Stimulated activated naive B cell treated with anti-CD40 and anti-IgM and Interleukin-4, amounts not matched to agents 10 μg/mL and 1 μg/mL and 100 μg/mL, for 72 hours (primary cell): ENCODE results near the gene EEF2KMT.
"Not testable (repeated sequence)": the region's sequence is repeated elsewhere in the genome, so short reads cannot be mapped to it uniquely, and the experiment has no call there.

ENCODE experiments used
- ATAC-seq, 2 donors: fragments of 150-1000 bp; cut with Tn5 transposase; replicated peaks; 2 replicates each; pipeline ENCODE4 v1.10.0; 2021; ENCODE audit warnings: moderate library complexity in 1 of 2
- DNase-seq: peaks from one replicate; pipeline ENCODE4 v3.0.0; 2021
- H3K27ac Mint-ChIP-seq: one replicate; pipeline ENCODE4 v1.8.0; 2022; ENCODE audit warnings: mild to moderate bottlenecking, mixed read lengths
- H3K27me3 Mint-ChIP-seq, 2 donors: one replicate each; pipeline ENCODE4 v1.8.0; 2022; ENCODE audit warnings: mixed read lengths in 2 of 2
- H3K36me3 Mint-ChIP-seq, 2 donors: one replicate each; pipeline ENCODE4 v1.8.0; 2022; ENCODE audit warnings: mixed read lengths in 2 of 2, mild to moderate bottlenecking in 1 of 2
- H3K4me1 Mint-ChIP-seq, 2 donors: one replicate each; pipeline ENCODE4 v1.8.0; 2022; ENCODE audit warnings: mixed read lengths in 2 of 2, mild to moderate bottlenecking in 1 of 2
- H3K4me3 Mint-ChIP-seq, 2 donors: one replicate each; pipeline ENCODE4 v1.8.0; 2022; ENCODE audit warnings: mild to moderate bottlenecking in 2 of 2, mixed read lengths in 2 of 2, moderate library complexity in 1 of 2
- H3K9me3 Mint-ChIP-seq, 2 donors: one replicate each; pipeline ENCODE4 v1.8.0; 2022; ENCODE audit warnings: mixed read lengths in 2 of 2, mild to moderate bottlenecking in 1 of 2

The EEF2KMT gene

GRCh38 chr16:5103296-5104032 lies 5.9 kb upstream of the EEF2KMT start:
- ATAC-seq, H3K36me3 Mint-ChIP-seq, DNase-seq, H3K9me3 Mint-ChIP-seq, H3K27ac Mint-ChIP-seq, H3K4me3 Mint-ChIP-seq, H3K4me1 Mint-ChIP-seq: not testable (repeated sequence)
- peaks cover 20 to 25% of the 10 kb centered on the region in 2 donors for H3K27me3 Mint-ChIP-seq

DNA sequence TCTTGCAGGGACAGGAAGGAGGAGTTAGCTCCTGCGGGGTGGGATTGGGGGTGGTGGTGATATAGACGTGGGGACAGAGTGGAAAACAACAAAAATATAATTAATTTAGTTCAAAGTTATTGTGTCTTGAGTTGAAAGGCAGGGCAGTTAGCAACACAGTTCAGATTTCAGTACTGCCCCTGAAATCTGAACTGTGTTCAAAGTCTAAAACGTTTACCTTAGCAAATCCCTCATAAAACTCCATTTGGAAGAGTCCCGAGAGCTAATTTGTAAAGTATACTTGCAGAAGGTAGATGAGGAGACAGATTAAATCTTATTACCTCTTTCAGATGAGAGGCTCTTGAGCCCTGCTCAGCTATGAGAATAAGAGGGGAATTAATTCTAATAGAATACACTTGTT lies 1.6 kb upstream of the EEF2KMT start:
- not testable (repeated sequence) for H3K4me3 Mint-ChIP-seq, H3K36me3 Mint-ChIP-seq, DNase-seq, ATAC-seq, H3K9me3 Mint-ChIP-seq, H3K27ac Mint-ChIP-seq
- Mint-ChIP-seq H3K4me1 (peaks cover 15 to 19% of the 10 kb centered on the region in 2 donors), H3K27me3 (peaks cover 17 to 25% of the 10 kb centered on the region in 2 donors)

DNA sequence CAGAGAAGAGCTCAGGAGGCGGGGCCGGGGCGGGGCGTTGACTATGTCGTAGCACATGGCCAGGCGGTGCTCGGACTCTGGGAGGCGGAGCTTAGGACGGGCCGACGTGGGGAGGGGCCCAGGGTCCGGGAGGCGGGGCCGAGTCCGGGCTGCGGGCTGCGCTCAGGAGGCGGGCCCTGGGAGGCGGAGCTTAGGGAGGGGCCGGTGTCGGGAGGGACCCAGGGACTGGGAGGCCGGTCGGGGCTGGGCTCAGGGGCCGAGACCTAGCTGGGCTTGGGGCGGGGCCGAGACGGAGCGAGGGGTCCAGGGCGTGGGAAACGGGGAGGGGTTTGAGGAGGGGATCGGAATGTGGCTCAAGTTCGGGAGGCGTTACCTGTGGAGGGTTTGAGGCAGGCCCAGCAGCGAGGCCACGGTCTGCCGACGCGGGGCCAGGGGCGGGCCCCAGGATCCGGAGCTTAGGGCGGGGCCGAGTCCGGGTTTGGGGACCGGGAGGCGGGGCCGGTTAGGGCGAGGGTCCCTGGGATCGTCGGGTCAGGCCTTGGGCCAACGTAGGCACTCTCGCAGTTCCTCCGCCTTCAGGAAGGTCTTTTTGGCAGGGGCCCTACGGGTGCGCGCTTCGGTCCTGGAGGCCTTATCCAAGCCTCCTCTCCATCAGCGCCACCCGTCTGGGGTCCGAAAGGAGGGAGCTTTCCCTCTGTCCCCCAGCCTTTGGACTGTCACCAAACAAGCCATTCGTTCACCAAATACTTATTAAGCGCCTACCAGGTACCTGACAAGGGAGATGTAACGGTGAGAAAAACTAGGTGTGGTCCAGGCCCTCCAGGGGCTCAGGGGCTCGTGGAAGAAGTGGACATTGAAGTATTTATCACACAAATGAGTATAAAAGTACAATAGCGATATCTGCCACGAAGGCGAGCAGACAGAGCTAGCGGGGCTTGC lies 895 bp upstream of the EEF2KMT start:
- peak; percentile 69 for DNase-seq
- H3K36me3 Mint-ChIP-seq, ATAC-seq, H3K9me3 Mint-ChIP-seq: not testable (repeated sequence)
- Mint-ChIP-seq H3K27ac (peak overlapping the region; percentile 81), H3K27me3 (peaks cover 17 to 25% of the 10 kb centered on the region in 2 donors), H3K4me3 (peak overlapping the region; percentile 91 to 92), H3K4me1 (peaks cover 15 to 24% of the 10 kb centered on the region in 2 donors)

- Mint-ChIP-seq H3K4me1 (peaks cover 20 to 28% of the 10 kb centered on the region in 2 donors), H3K27me3 (peaks cover 15 to 16% of the 10 kb centered on the region in 2 donors), H3K27ac (peak overlapping the region; percentile 96), H3K4me3 (peak overlapping the region; percentile 91 to 92), H3K36me3 (peaks cover 10 to 18% of the 10 kb centered on the region in 2 donors)
- H3K9me3 Mint-ChIP-seq, ATAC-seq: not testable (repeated sequence)
- peak; percentile 44 for DNase-seq
These were observed 530 bp downstream of the EEF2KMT start for GRCh38 chr16:5097061-5097469.

GRCh38 chr16:5096437-5097060 lies 1.0 kb downstream of the EEF2KMT start:
- Mint-ChIP-seq H3K27me3 (peaks cover 10 to 13% of the 10 kb centered on the region in 2 donors), H3K4me3 (peak overlapping the region; percentile 91 to 92), H3K4me1 (peaks cover 22 to 31% of the 10 kb centered on the region in 2 donors), H3K36me3 (peaks cover 10 to 22% of the 10 kb centered on the region in 2 donors), H3K27ac (peak overlapping the region; percentile 96)
- H3K9me3 Mint-ChIP-seq, DNase-seq, ATAC-seq: not testable (repeated sequence)

DNA sequence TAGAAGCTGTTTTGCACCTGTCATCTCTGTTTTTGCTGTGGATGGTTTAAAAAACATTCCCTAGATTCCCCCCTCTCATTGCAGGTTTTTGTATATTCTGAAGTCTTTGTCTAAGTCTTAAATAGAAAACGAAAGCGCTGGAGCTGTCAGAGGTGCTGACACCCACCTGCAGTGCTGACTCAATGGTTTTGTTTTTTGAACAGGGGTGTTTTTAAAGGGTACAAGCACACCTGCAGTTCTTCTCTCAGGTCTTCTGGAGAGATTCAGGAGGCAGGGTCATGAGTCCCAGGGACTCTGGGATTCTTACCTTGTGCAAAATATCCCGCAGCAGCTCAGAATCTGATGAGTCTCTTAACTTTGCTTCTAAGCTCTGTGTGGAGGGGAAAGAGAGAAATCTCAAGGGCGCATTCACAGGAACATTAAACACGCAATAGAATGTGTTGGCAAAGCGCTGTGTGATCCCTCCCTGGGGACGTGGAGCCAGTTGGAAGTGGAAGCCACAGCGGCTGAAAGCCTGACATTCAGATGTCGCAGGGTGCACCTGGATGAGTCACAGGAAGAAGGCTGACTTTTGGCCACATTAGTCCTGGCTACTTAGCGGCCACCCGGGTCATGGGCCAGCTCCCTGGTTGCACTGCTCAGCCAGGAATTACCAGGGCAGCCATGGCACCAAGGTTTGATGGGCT lies 2.3 kb downstream of the EEF2KMT start:
- H3K9me3 Mint-ChIP-seq, H3K27me3 Mint-ChIP-seq, H3K4me3 Mint-ChIP-seq, DNase-seq, ATAC-seq, H3K27ac Mint-ChIP-seq: not testable (repeated sequence)
- peaks cover 10 to 27% of the 10 kb centered on the region in 2 donors for H3K36me3 Mint-ChIP-seq
- peaks cover 22 to 31% of the 10 kb centered on the region in 2 donors for H3K4me1 Mint-ChIP-seq

DNA sequence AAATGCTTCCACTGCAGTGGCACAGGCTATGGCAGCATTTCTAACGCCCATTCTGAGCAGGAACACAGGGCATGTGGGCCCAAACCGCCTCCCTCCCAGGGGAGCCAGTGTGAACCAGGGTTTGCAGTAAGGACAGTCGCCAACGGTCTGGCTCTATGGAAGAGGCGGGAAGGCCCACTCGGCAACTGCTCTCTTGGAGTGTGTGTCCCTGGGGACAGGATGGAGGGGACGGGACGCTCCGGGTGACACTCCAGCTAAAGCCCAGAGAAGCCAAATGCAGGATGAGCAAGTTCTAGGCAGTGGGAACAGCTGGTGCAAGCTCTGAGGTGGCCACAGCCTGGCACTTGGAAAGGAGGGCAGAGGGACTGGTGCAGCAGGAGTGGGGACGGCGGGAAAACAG lies 3.8 kb downstream of the EEF2KMT start:
- ATAC-seq, H3K27me3 Mint-ChIP-seq, H3K9me3 Mint-ChIP-seq, H3K4me3 Mint-ChIP-seq, DNase-seq: not testable (repeated sequence)
- H3K4me1 Mint-ChIP-seq = peaks cover 20 to 29% of the 10 kb centered on the region in 2 donors
- peak overlapping the region; percentile 53 for H3K27ac Mint-ChIP-seq
- peaks cover 11 to 30% of the 10 kb centered on the region in 2 donors for H3K36me3 Mint-ChIP-seq

GRCh38 chr16:5093081-5093480 lies 4.5 kb downstream of the EEF2KMT start:
- peaks cover 18 to 26% of the 10 kb centered on the region in 2 donors for H3K4me1 Mint-ChIP-seq
- H3K27me3 Mint-ChIP-seq, ATAC-seq, H3K9me3 Mint-ChIP-seq, DNase-seq, H3K27ac Mint-ChIP-seq, H3K4me3 Mint-ChIP-seq: not testable (repeated sequence)
- peaks cover 14 to 34% of the 10 kb centered on the region in 2 donors for H3K36me3 Mint-ChIP-seq

DNA sequence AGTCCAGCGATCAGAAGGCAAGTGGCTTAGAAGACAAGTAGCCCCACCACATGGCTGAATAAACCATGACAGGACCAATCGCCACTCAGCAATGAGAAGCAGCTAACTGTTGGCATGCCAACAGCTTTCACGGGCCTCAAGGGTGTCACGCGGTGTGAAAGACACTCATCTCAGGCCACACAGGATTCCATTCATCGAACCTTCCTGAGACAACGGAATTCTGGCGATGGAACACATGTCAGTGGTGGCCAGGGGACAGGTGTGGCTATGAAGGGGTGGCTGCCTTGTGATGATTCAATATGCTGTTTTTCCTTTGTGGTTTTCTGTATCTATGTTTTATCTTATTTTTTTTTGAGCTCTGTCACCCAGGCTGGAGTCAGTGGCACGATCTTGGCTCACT lies 7.0 kb downstream of the EEF2KMT start:
- not testable (repeated sequence) for ATAC-seq, H3K27me3 Mint-ChIP-seq, H3K4me3 Mint-ChIP-seq, DNase-seq, H3K9me3 Mint-ChIP-seq
- H3K27ac Mint-ChIP-seq = peak overlapping the region; percentile 37
- H3K36me3 Mint-ChIP-seq = peaks cover 18 to 41% of the 10 kb centered on the region in 2 donors
- H3K4me1 Mint-ChIP-seq = peaks cover 7 to 12% of the 10 kb centered on the region in 2 donors

- H3K27ac Mint-ChIP-seq = peak overlapping the region; percentile 37
- H3K9me3 Mint-ChIP-seq, ATAC-seq, H3K27me3 Mint-ChIP-seq, DNase-seq, H3K4me3 Mint-ChIP-seq: not testable (repeated sequence)
- H3K4me1 Mint-ChIP-seq = peaks cover 7 to 12% of the 10 kb centered on the region in 2 donors
- H3K36me3 Mint-ChIP-seq = peaks cover 22 to 45% of the 10 kb centered on the region in 2 donors
These were observed 7.6 kb downstream of the EEF2KMT start for GRCh38 chr16:5089911-5090555.

- Mint-ChIP-seq H3K36me3 (peaks cover 31 to 54% of the 10 kb centered on the region in 2 donors), H3K4me1 (peaks cover 7 to 11% of the 10 kb centered on the region in 2 donors)
- not testable (repeated sequence) for H3K27ac Mint-ChIP-seq, H3K9me3 Mint-ChIP-seq, ATAC-seq, DNase-seq, H3K27me3 Mint-ChIP-seq, H3K4me3 Mint-ChIP-seq
These were observed 8.7 kb downstream of the EEF2KMT start for GRCh38 chr16:5088936-5089335.

- Mint-ChIP-seq H3K4me3 (peak overlapping the region in 1 of 2 donors; percentile 9), H3K36me3 (peaks cover 31 to 52% of the 10 kb centered on the region in 2 donors)
- H3K4me1 Mint-ChIP-seq, H3K27me3 Mint-ChIP-seq, H3K9me3 Mint-ChIP-seq, ATAC-seq, DNase-seq, H3K27ac Mint-ChIP-seq: not testable (repeated sequence)
These were observed 9.4 kb downstream of the EEF2KMT start for GRCh38 chr16:5088086-5088790.

DNA sequence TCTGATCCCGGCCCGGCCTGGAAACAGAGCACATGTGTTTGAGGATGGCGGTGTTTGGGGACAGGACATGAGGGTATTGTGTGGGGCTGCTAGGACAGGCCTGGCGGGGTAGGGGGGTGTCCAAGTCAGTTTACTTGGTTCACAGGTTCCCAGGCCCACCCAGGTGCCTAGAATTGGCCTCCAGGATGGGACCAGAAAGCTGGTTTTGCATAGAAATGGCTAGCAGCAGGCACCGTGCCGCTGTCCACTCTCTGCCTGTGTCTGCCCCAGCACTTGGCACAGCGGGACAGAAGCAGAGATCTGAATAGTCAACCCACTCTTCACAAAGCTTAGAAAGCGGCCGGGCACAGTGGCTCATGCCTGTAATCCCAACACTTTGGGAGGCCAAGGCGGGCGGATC lies 11.9 kb downstream of the EEF2KMT start:
- DNase-seq, H3K27me3 Mint-ChIP-seq, ATAC-seq, H3K27ac Mint-ChIP-seq, H3K4me3 Mint-ChIP-seq, H3K9me3 Mint-ChIP-seq, H3K4me1 Mint-ChIP-seq: not testable (repeated sequence)
- H3K36me3 Mint-ChIP-seq = peaks cover 32 to 43% of the 10 kb centered on the region in 2 donors
